ENCODE data around the gene AGRN.
"Not testable (repeated sequence)": the region's sequence is repeated elsewhere in the genome, so short reads cannot be mapped to it uniquely, and the experiment has no call there.

AGRN gene

GRCh38 chr1:1019122-1019999 lies 559 bp upstream of the AGRN start:
- Mint-ChIP-seq H3K36me3 (ENCODE audit: low read depth) (peaks cover 7% of the 10 kb centered on the region), H3K9me3 (no peaks in the 10 kb centered on the region), H3K4me3 (peak overlapping the region; percentile 59), H3K27me3 (ENCODE audit: low read depth) (peaks cover 10% of the 10 kb centered on the region), H3K4me1 (ENCODE audit: low read depth) (peaks cover 16% of the 10 kb centered on the region), H3K27ac (peak overlapping the region; percentile 20)

GRCh38 chr1:1020415-1021009 lies 592 bp downstream of the AGRN start:
- peaks cover 10% of the 10 kb centered on the region for H3K4me1 Mint-ChIP-seq (ENCODE audit: low read depth)
- no peak overlapping the region for H3K27ac Mint-ChIP-seq
- H3K9me3 Mint-ChIP-seq = no peaks in the 10 kb centered on the region
- H3K27me3 Mint-ChIP-seq (ENCODE audit: low read depth) = peaks cover 10% of the 10 kb centered on the region
- peak overlapping the region; percentile 60 for H3K4me3 Mint-ChIP-seq
- peaks cover 6% of the 10 kb centered on the region for H3K36me3 Mint-ChIP-seq (ENCODE audit: low read depth)

- Mint-ChIP-seq H3K4me3 (peak overlapping the region; percentile 60), H3K9me3 (no peaks in the 10 kb centered on the region), H3K4me1 (ENCODE audit: low read depth) (peaks cover 10% of the 10 kb centered on the region), H3K27me3 (ENCODE audit: low read depth) (peaks cover 10% of the 10 kb centered on the region), H3K36me3 (ENCODE audit: low read depth) (peaks cover 6% of the 10 kb centered on the region), H3K27ac (no peak overlapping the region)
Observed at GRCh38 chr1:1021010-1021919, 1.3 kb downstream of the AGRN start.

GRCh38 chr1:1021920-1022259 lies 2.0 kb downstream of the AGRN start:
- peaks cover 10% of the 10 kb centered on the region for H3K27me3 Mint-ChIP-seq (ENCODE audit: low read depth)
- peaks cover 6% of the 10 kb centered on the region for H3K36me3 Mint-ChIP-seq (ENCODE audit: low read depth)
- peaks cover 10% of the 10 kb centered on the region for H3K4me1 Mint-ChIP-seq (ENCODE audit: low read depth)
- no peaks in the 10 kb centered on the region for H3K9me3 Mint-ChIP-seq
- H3K27ac Mint-ChIP-seq = no peak overlapping the region
- H3K4me3 Mint-ChIP-seq = no peak overlapping the region

- Mint-ChIP-seq H3K36me3 (ENCODE audit: low read depth) (peaks cover under 1% of the 10 kb centered on the region), H3K27ac (no peak overlapping the region), H3K4me1 (ENCODE audit: low read depth) (peaks cover 5% of the 10 kb centered on the region), H3K4me3 (peak overlapping the region; percentile 51), H3K27me3 (ENCODE audit: low read depth) (peaks cover 10% of the 10 kb centered on the region), H3K9me3 (no peaks in the 10 kb centered on the region)
Observed at GRCh38 chr1:1022302-1023009, 2.5 kb downstream of the AGRN start.

GRCh38 chr1:1023700-1024099 lies 3.8 kb downstream of the AGRN start:
- Mint-ChIP-seq H3K36me3 (ENCODE audit: low read depth) (no peaks in the 10 kb centered on the region), H3K27ac (no peak overlapping the region), H3K27me3 (ENCODE audit: low read depth) (peaks cover 10% of the 10 kb centered on the region), H3K9me3 (no peaks in the 10 kb centered on the region), H3K4me1 (ENCODE audit: low read depth) (peaks cover 4% of the 10 kb centered on the region), H3K4me3 (no peak overlapping the region)

- peaks cover 10% of the 10 kb centered on the region for H3K27me3 Mint-ChIP-seq (ENCODE audit: low read depth)
- no peaks in the 10 kb centered on the region for H3K9me3 Mint-ChIP-seq
- peaks cover 4% of the 10 kb centered on the region for H3K4me1 Mint-ChIP-seq (ENCODE audit: low read depth)
- no peak overlapping the region for H3K4me3 Mint-ChIP-seq
- no peak overlapping the region for H3K27ac Mint-ChIP-seq
- no peaks in the 10 kb centered on the region for H3K36me3 Mint-ChIP-seq (ENCODE audit: low read depth)
Observed at GRCh38 chr1:1024149-1024770, 4.3 kb downstream of the AGRN start.

- Mint-ChIP-seq H3K36me3 (ENCODE audit: low read depth) (no peaks in the 10 kb centered on the region), H3K4me1 (ENCODE audit: low read depth) (peaks cover 4% of the 10 kb centered on the region), H3K9me3 (no peaks in the 10 kb centered on the region), H3K27me3 (ENCODE audit: low read depth) (peaks cover 10% of the 10 kb centered on the region), H3K27ac (no peak overlapping the region), H3K4me3 (no peak overlapping the region)
Observed at GRCh38 chr1:1024771-1025699, 5.1 kb downstream of the AGRN start.

- H3K4me3 Mint-ChIP-seq = no peak overlapping the region
- no peaks in the 10 kb centered on the region for H3K9me3 Mint-ChIP-seq
- no peaks in the 10 kb centered on the region for H3K36me3 Mint-ChIP-seq (ENCODE audit: low read depth)
- peaks cover 4% of the 10 kb centered on the region for H3K4me1 Mint-ChIP-seq (ENCODE audit: low read depth)
- no peak overlapping the region for H3K27ac Mint-ChIP-seq
- H3K27me3 Mint-ChIP-seq (ENCODE audit: low read depth) = peaks cover 10% of the 10 kb centered on the region
Observed at GRCh38 chr1:1025730-1026129, 5.8 kb downstream of the AGRN start.

- H3K27ac Mint-ChIP-seq = no peak overlapping the region
- no peaks in the 10 kb centered on the region for H3K36me3 Mint-ChIP-seq (ENCODE audit: low read depth)
- no peak overlapping the region for H3K4me3 Mint-ChIP-seq
- H3K27me3 Mint-ChIP-seq (ENCODE audit: low read depth) = peaks cover 9% of the 10 kb centered on the region
- H3K4me1 Mint-ChIP-seq (ENCODE audit: low read depth) = peaks cover 4% of the 10 kb centered on the region
- no peaks in the 10 kb centered on the region for H3K9me3 Mint-ChIP-seq
Observed at GRCh38 chr1:1026599-1027413, 6.9 kb downstream of the AGRN start.

- no peaks in the 10 kb centered on the region for H3K9me3 Mint-ChIP-seq
- H3K27me3 Mint-ChIP-seq (ENCODE audit: low read depth) = peaks cover 6% of the 10 kb centered on the region
Observed at GRCh38 chr1:1027791-1028190, 7.9 kb downstream of the AGRN start.

GRCh38 chr1:1030867-1031658 lies 11.1 kb downstream of the AGRN start:
- not testable (repeated sequence) for H3K27me3 Mint-ChIP-seq (ENCODE audit: low read depth); H3K27ac Mint-ChIP-seq; H3K36me3 Mint-ChIP-seq (ENCODE audit: low read depth); H3K4me1 Mint-ChIP-seq (ENCODE audit: low read depth); H3K4me3 Mint-ChIP-seq; H3K9me3 Mint-ChIP-seq

More at GRCh38 chr1:1027791-1028190, 7.9 kb downstream of the AGRN start:
- H3K36me3 Mint-ChIP-seq (ENCODE audit: low read depth) = no peaks in the 10 kb centered on the region
- peaks cover 4% of the 10 kb centered on the region for H3K4me1 Mint-ChIP-seq (ENCODE audit: low read depth)
- H3K4me3 Mint-ChIP-seq = no peak overlapping the region
- no peak overlapping the region for H3K27ac Mint-ChIP-seq
